ENCODE measurements around the gene SEC14L3. TPM values are rescaled to one million over a fixed set of nuclear protein-coding genes. Genes with fewer than 3 reads are reported as not detected.

SEC14L3 gene
- total and polyA plus RNA-seq, 2 donors (not counting 3 experiments of a cell fraction or from before 2014, with no cell fraction given), result not detected

DNA sequence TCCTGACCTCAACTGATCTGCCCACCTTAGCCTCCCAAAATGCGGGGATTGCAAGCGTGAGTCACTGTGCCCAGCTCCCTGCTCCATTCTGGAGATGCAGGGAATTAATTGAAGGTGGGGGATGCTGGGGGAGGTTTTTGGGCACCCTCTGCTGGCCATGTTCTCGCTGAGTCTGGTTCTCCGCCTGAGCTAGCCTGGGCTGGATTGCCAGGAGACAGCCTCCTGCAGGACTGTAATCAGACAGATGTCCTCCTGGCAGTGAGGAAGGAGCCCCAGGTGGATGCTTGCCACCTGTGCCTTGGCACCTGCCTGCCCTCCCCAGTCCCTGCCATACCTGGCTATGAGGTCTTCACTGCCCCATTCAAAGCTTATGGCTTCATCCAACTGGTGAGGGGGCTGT, 40.9 kb downstream of the SEC14L3 start:
- no peak for TF ChIP-seq POLR2AphosphoS5 (IDR thresholded peaks at IDR 0.05; ENCODE audit: insufficient read depth, low read depth, low read length)
- no peak for TF ChIP-seq GATA2 (IDR thresholded peaks at IDR 0.05; ENCODE audit: insufficient read depth, insufficient read length, low read depth, low read length)
- TF ChIP-seq JUN (IDR thresholded peaks at IDR 0.05; ENCODE audit: borderline replicate concordance, insufficient read depth, insufficient read length, low read depth), result no peak
- no peak for TF ChIP-seq POLR2A (IDR thresholded peaks at IDR 0.05; ENCODE audit: low read depth, low read length)
- TF ChIP-seq, protein P1, sequence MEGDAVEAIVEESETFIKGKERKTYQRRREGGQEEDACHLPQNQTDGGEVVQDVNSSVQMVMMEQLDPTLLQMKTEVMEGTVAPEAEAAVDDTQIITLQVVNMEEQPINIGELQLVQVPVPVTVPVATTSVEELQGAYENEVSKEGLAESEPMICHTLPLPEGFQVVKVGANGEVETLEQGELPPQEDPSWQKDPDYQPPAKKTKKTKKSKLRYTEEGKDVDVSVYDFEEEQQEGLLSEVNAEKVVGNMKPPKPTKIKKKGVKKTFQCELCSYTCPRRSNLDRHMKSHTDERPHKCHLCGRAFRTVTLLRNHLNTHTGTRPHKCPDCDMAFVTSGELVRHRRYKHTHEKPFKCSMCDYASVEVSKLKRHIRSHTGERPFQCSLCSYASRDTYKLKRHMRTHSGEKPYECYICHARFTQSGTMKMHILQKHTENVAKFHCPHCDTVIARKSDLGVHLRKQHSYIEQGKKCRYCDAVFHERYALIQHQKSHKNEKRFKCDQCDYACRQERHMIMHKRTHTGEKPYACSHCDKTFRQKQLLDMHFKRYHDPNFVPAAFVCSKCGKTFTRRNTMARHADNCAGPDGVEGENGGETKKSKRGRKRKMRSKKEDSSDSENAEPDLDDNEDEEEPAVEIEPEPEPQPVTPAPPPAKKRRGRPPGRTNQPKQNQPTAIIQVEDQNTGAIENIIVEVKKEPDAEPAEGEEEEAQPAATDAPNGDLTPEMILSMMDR (IDR thresholded peaks at IDR 0.05; ENCODE audit: extremely low read depth in 1 of 2, insufficient read depth in 1 of 2, low read depth in 1 of 2, low read length in 2 of 2), result no peak
- no peak for TF ChIP-seq MYC (IDR thresholded peaks at IDR 0.05; ENCODE audit: low read depth, low read length)
- TF ChIP-seq EZH2 (IDR thresholded peaks at IDR 0.05; ENCODE audit: borderline replicate concordance, low read depth, low read length, severe bottlenecking), result no peak
- TF ChIP-seq FOS (IDR thresholded peaks at IDR 0.05; ENCODE audit: borderline replicate concordance, insufficient read depth, low read length), result no peak
- TF ChIP-seq MAX (IDR thresholded peaks at IDR 0.05; ENCODE audit: insufficient read depth, insufficient read length), result no peak
- peaks cover 2% of the 10 kb centered on the region for H3K79me2 ChIP-seq (ENCODE audit: control insufficient read depth, insufficient read depth, low read length)
- H3K4me3 ChIP-seq (replicated peaks in 1 of 3; ENCODE audit: insufficient read depth in 1 of 3, low read depth in 1 of 3, low read length in 3 of 3), result no peak overlapping the region
- no peak overlapping the region for H3K4me2 ChIP-seq (ENCODE audit: insufficient read depth, low read length)
- H3K9me1 ChIP-seq (replicated peaks; ENCODE audit: control insufficient read depth, extremely low read depth, insufficient read depth, low read length), result no peaks in the 10 kb centered on the region
- H3K9me3 ChIP-seq (replicated peaks; ENCODE audit: control insufficient read depth, insufficient read depth, low read length), result no peaks in the 10 kb centered on the region
- no TSS peak for BruUV-seq (replicated peaks)
- dilution Hi-C loops (cut with MboI; ENCODE audit: extremely low pct_ligation_motif_present, low sequenced_read_pairs), result no loop called here
- peaks cover 0 to 7% of the 10 kb centered on the region in 2 experiments for H3K36me3 ChIP-seq (ENCODE audit: control insufficient read depth in 2 of 2, extremely low read depth in 1 of 2, insufficient read depth in 2 of 2, low read length in 2 of 2)
- FAIRE-seq (no peak), DNase-seq (ENCODE audit: low read depth, low spot score) (no peak)
- H3K27me3 ChIP-seq (ENCODE audit: control insufficient read depth in 2 of 2, insufficient read depth in 2 of 2, low read length in 2 of 2), result no peaks in the 10 kb centered on the region
- no peaks in the 10 kb centered on the region for H4K20me1 ChIP-seq (replicated peaks; ENCODE audit: control insufficient read depth, extremely low read depth, insufficient read depth, low read length)
- no peak overlapping the region for H2AFZ ChIP-seq (ENCODE audit: low read depth, low read length)
- H3K9ac ChIP-seq (replicated peaks; ENCODE audit: extremely low read depth, insufficient read depth, low read length), result no peak overlapping the region
- ChIA-PET CTCF (interaction anchor here (1.2 to 1.9 kb wide), 7 partner anchors 34 to 204 kb away, joined by 3 to 5 read pairs (median 4); partner anchors contain the start of gene SEC14L2), POLR2A (interaction anchor here (0.5 to 0.6 kb wide), 4 partner anchors 9 to 236 kb away, joined by 3 to 4 read pairs (median 3); no protein-coding TSS in a partner anchor)
- H3K4me1 ChIP-seq (ENCODE audit: control insufficient read depth, extremely low read depth, insufficient read depth, low read length), result peaks cover 14% of the 10 kb centered on the region
- no peak overlapping the region for H3K27ac ChIP-seq (ENCODE audit: insufficient read depth, low read depth, low read length)
- intact Hi-C loops (cut with micrococcal nuclease), result no loop called here
